ENCODE data around the gene UBE2K.

UBE2K gene

DNA sequence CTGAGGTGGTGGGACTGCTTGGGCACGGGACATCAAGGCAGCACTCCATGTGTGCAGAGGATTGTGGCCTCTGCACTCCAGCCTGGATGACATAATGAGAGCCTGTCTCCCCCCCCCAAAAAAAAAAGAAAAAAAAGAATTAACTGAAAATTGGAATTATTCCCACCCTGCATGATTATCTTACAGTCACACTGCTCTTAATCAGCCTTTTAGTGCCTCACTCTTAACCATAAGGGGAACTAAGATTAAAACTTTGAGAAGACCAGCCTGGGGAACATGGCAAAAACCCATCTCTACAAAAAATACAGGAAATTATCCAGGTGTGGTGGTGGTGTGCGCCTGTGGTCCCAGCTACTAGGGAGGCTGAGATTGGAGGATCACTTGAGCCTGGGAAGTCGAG lies 94.6 kb downstream of the UBE2K start:
- TF ChIP-seq FOXP2 (optimal IDR thresholded peaks at IDR 0.05; ENCODE audit: borderline replicate concordance, extremely low read depth, extremely low read length, insufficient read depth) (no peak), REST (IDR thresholded peaks at IDR 0.05; ENCODE audit: insufficient read depth in 1 of 2, low read depth in 2 of 2, low read length in 2 of 2) (no peak), POLR2AphosphoS5 (IDR thresholded peaks at IDR 0.05; ENCODE audit: low read depth, low read length) (no peak), SIN3A (IDR thresholded peaks at IDR 0.05; ENCODE audit: borderline replicate concordance, insufficient read depth, low read length) (no peak), TAF1 (IDR thresholded peaks at IDR 0.05; ENCODE audit: borderline replicate concordance, insufficient read depth, low read length) (no peak)

DNA sequence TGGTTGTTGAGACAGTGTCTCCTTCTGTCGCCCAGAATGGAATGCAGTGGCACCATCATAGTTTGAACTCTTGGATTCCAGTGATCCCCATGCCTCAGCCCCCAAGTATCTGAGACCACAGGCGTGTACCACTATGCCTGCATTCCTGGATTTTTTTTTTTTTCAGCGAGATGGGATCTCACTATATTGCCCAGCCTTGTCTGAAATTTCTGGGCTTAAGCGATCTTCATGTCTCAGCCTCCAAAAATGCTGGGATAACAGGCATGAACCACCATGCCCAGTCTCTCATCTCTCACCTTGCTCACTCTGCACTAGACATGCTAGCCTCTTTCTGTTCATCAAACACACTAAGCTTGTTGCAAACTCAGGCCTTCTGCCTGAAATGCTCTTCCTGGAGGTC lies 104.1 kb downstream of the UBE2K start:
- TF ChIP-seq TAF1 (IDR thresholded peaks at IDR 0.05; ENCODE audit: borderline replicate concordance, insufficient read depth, low read length) (no peak), REST (IDR thresholded peaks at IDR 0.05; ENCODE audit: insufficient read depth in 1 of 2, low read depth in 2 of 2, low read length in 2 of 2) (no peak), POLR2AphosphoS5 (IDR thresholded peaks at IDR 0.05; ENCODE audit: low read depth, low read length) (no peak), FOXP2 (optimal IDR thresholded peaks at IDR 0.05; ENCODE audit: borderline replicate concordance, extremely low read depth, extremely low read length, insufficient read depth) (no peak), SIN3A (IDR thresholded peaks at IDR 0.05; ENCODE audit: borderline replicate concordance, insufficient read depth, low read length) (no peak)

GRCh38 chr4:39808231-39808749 lies 110.4 kb downstream of the UBE2K start:
- no peak for TF ChIP-seq POLR2AphosphoS5 (IDR thresholded peaks at IDR 0.05; ENCODE audit: low read depth, low read length)
- no peak for TF ChIP-seq REST (IDR thresholded peaks at IDR 0.05; ENCODE audit: insufficient read depth in 1 of 2, low read depth in 2 of 2, low read length in 2 of 2)
- TF ChIP-seq TAF1 (IDR thresholded peaks at IDR 0.05; ENCODE audit: borderline replicate concordance, insufficient read depth, low read length) = no peak
- no peak for TF ChIP-seq SIN3A (IDR thresholded peaks at IDR 0.05; ENCODE audit: borderline replicate concordance, insufficient read depth, low read length)
- no peak for TF ChIP-seq FOXP2 (optimal IDR thresholded peaks at IDR 0.05; ENCODE audit: borderline replicate concordance, extremely low read depth, extremely low read length, insufficient read depth)

DNA sequence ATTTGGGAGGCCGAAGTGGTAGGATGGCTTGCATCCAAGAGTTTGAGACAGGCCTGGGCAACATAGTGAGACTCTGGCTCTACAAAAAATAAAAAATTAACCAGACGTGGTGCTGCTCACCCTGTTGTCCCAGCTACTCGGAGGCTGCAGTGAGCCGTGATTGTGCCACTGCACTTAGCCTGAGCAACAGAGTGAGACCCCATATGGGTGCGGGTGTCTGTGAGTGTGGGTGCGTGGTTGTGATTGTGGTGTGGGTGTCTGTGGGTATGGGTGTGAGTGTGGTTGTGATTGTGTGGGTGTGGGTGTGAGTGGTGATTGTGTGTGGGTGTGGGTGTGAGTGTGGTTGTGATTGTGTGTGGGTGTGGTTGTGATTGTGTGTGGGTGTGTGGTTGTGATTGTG lies 114.6 kb downstream of the UBE2K start:
- TF ChIP-seq TAF1 (IDR thresholded peaks at IDR 0.05; ENCODE audit: borderline replicate concordance, insufficient read depth, low read length) (no peak), FOXP2 (optimal IDR thresholded peaks at IDR 0.05; ENCODE audit: borderline replicate concordance, extremely low read depth, extremely low read length, insufficient read depth) (no peak)

GRCh38 chr4:39814403-39815185 lies 116.7 kb downstream of the UBE2K start:
- no peak for TF ChIP-seq SIN3A (IDR thresholded peaks at IDR 0.05; ENCODE audit: borderline replicate concordance, insufficient read depth, low read length)
- TF ChIP-seq POLR2AphosphoS5 (IDR thresholded peaks at IDR 0.05; ENCODE audit: low read depth, low read length) = no peak
- no peak for TF ChIP-seq TAF1 (IDR thresholded peaks at IDR 0.05; ENCODE audit: borderline replicate concordance, insufficient read depth, low read length)
- TF ChIP-seq REST (IDR thresholded peaks at IDR 0.05; ENCODE audit: insufficient read depth in 1 of 2, low read depth in 2 of 2, low read length in 2 of 2) = no peak
- TF ChIP-seq FOXP2 (optimal IDR thresholded peaks at IDR 0.05; ENCODE audit: borderline replicate concordance, extremely low read depth, extremely low read length, insufficient read depth) = no peak

All from PFSK-1 (cell line).